Adipocyte (in vitro differentiated cells): ENCODE measurements around the gene FBXL3.
A peak's percentile ranks its signal among the peaks of the same experiment; 100 is the strongest.
"Not testable (repeated sequence)": the region's sequence is repeated elsewhere in the genome, so short reads cannot be mapped to it uniquely, and the experiment has no call there.

ENCODE experiments used
- DNase-seq: peaks from one replicate; pipeline ENCODE4 v3.0.0-alpha.2; 2015; ENCODE audit warnings: low read depth
- H3K27me3 ChIP-seq: replicated peaks from 2 replicates; pipeline ENCODE4 v1.7.0; 2013; ENCODE audit warnings: mild to moderate bottlenecking, low read length, moderate library complexity; ENCODE audit not compliant: control insufficient read depth, insufficient read depth
- H3K36me3 ChIP-seq: 2 replicates; pipeline ENCODE4 v1.7.0; 2013; ENCODE audit warnings: low read length, mild to moderate bottlenecking, moderate library complexity; ENCODE audit not compliant: control insufficient read depth, insufficient read depth, severe bottlenecking
- H3K4me1 ChIP-seq: 2 replicates; pipeline ENCODE4 v1.7.0; 2013; ENCODE audit warnings: mild to moderate bottlenecking, low read length, moderate library complexity; ENCODE audit not compliant: control insufficient read depth, insufficient read depth
- H3K4me3 ChIP-seq: 2 replicates; pipeline ENCODE4 v1.7.0; 2013; ENCODE audit warnings: mild to moderate bottlenecking, low read length, moderate library complexity
- H3K9ac ChIP-seq: 2 replicates; pipeline ENCODE4 v1.7.0; 2013; ENCODE audit warnings: mild to moderate bottlenecking, low read length, moderate library complexity
- H3K9me3 ChIP-seq: 2 replicates; pipeline ENCODE4 v1.7.0; 2013; ENCODE audit warnings: mild to moderate bottlenecking, low read length, moderate library complexity; ENCODE audit not compliant: control insufficient read depth

FBXL3 gene

GRCh38 chr13:77026255-77026860 is 601 bp downstream of the FBXL3 start:
- Histone ChIP-seq H3K36me3 (peaks cover 3% of the 10 kb centered on the region), H3K27me3 (no peaks in the 10 kb centered on the region)
- peak; percentile 88 for DNase-seq

GRCh38 chr13:77022341-77022740 is 4.6 kb downstream of the FBXL3 start:
- Histone ChIP-seq H3K36me3 (peaks cover 28% of the 10 kb centered on the region), H3K4me3 (peak overlapping the region; percentile 97), H3K9ac (no peak overlapping the region), H3K9me3 (no peaks in the 10 kb centered on the region), H3K4me1 (peaks cover 64% of the 10 kb centered on the region), H3K27me3 (no peaks in the 10 kb centered on the region)
- peak; percentile 55 for DNase-seq

More at GRCh38 chr13:77026255-77026860, 601 bp downstream of the FBXL3 start:
- no peaks in the 10 kb centered on the region for H3K9me3 ChIP-seq
- peaks cover 52% of the 10 kb centered on the region for H3K4me1 ChIP-seq
- peak overlapping the region; percentile 94 for H3K9ac ChIP-seq
- H3K4me3 ChIP-seq: peak overlapping the region; percentile 97

GRCh38 chr13:77019756-77020155 is 7.2 kb downstream of the FBXL3 start:
- H3K36me3 ChIP-seq: peaks cover 53% of the 10 kb centered on the region

GRCh38 chr13:77016888-77017623 is 9.9 kb downstream of the FBXL3 start:
- Histone ChIP-seq H3K4me3 (peak overlapping the region; percentile 33), H3K36me3 (peaks cover 79% of the 10 kb centered on the region), H3K9me3 (no peaks in the 10 kb centered on the region), H3K9ac (no peak overlapping the region), H3K27me3 (no peaks in the 10 kb centered on the region), H3K4me1 (peaks cover 49% of the 10 kb centered on the region)
- DNase-seq: no peak

More at GRCh38 chr13:77019756-77020155, 7.2 kb downstream of the FBXL3 start:
- no peaks in the 10 kb centered on the region for H3K9me3 ChIP-seq
- H3K9ac ChIP-seq: no peak overlapping the region
- H3K4me3 ChIP-seq: no peak overlapping the region
- no peak for DNase-seq
- H3K27me3 ChIP-seq: no peaks in the 10 kb centered on the region
- peaks cover 72% of the 10 kb centered on the region for H3K4me1 ChIP-seq

GRCh38 chr13:77016251-77016812 is 10.6 kb downstream of the FBXL3 start:
- no peak for DNase-seq
- no peaks in the 10 kb centered on the region for H3K27me3 ChIP-seq
- H3K4me1 ChIP-seq: peaks cover 42% of the 10 kb centered on the region
- peak overlapping the region; percentile 33 for H3K4me3 ChIP-seq
- no peak overlapping the region for H3K9ac ChIP-seq
- no peaks in the 10 kb centered on the region for H3K9me3 ChIP-seq
- H3K36me3 ChIP-seq: peaks cover 83% of the 10 kb centered on the region

GRCh38 chr13:77014906-77015685 is 11.9 kb downstream of the FBXL3 start:
- Histone ChIP-seq H3K4me1 (peaks cover 31% of the 10 kb centered on the region), H3K36me3 (peaks cover 90% of the 10 kb centered on the region), H3K9ac (no peak overlapping the region), H3K9me3 (no peaks in the 10 kb centered on the region), H3K27me3 (no peaks in the 10 kb centered on the region), H3K4me3 (no peak overlapping the region)
- DNase-seq: no peak

GRCh38 chr13:77013853-77014542 is 13.0 kb downstream of the FBXL3 start:
- H3K9me3 ChIP-seq: no peaks in the 10 kb centered on the region
- no peak for DNase-seq
- H3K36me3 ChIP-seq: peaks cover 93% of the 10 kb centered on the region
- no peaks in the 10 kb centered on the region for H3K27me3 ChIP-seq
- H3K4me1 ChIP-seq: peaks cover 25% of the 10 kb centered on the region
- no peak overlapping the region for H3K4me3 ChIP-seq
- H3K9ac ChIP-seq: no peak overlapping the region

GRCh38 chr13:77009719-77010118 is 17.2 kb downstream of the FBXL3 start:
- not testable (repeated sequence) for H3K27me3 ChIP-seq, H3K9ac ChIP-seq, H3K4me1 ChIP-seq, H3K4me3 ChIP-seq, H3K9me3 ChIP-seq, DNase-seq
- H3K36me3 ChIP-seq: peaks cover 77% of the 10 kb centered on the region

GRCh38 chr13:77009011-77009410 is 17.9 kb downstream of the FBXL3 start:
- H3K9ac ChIP-seq: no peak overlapping the region
- H3K9me3 ChIP-seq: no peaks in the 10 kb centered on the region
- peaks cover 74% of the 10 kb centered on the region for H3K36me3 ChIP-seq
- no peaks in the 10 kb centered on the region for H3K27me3 ChIP-seq
- no peak for DNase-seq
- peaks cover 4% of the 10 kb centered on the region for H3K4me1 ChIP-seq
- H3K4me3 ChIP-seq: no peak overlapping the region

- not testable (repeated sequence) for H3K4me1 ChIP-seq, H3K9me3 ChIP-seq, H3K27me3 ChIP-seq, DNase-seq, H3K9ac ChIP-seq, H3K4me3 ChIP-seq
- peaks cover 74% of the 10 kb centered on the region for H3K36me3 ChIP-seq
These were observed 18.6 kb downstream of the FBXL3 start for GRCh38 chr13:77008337-77008736.
